Measurements from ENCODE around the gene GRIA2.

DNA sequence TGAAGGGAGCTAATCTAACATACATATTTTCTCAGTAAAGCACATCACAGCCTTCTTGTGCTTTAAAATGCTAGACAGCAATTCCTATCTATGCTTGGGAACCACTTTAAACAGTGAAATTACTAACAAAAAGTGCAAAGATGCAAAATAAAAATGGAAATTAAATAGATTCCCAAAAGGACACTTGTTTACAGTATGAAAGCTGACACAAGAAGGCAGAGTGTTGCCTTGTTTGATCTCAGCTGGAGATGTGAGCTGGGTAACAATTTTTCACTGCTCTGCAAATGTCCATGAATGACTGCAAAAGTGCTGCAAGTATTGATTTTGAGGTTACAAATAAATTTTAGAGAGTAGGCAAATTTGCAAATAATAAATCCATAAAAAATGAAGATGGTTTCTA lies 22.3 kb downstream of the GRIA2 start:
- no peak for TF ChIP-seq TAF1 (IDR thresholded peaks at IDR 0.05; ENCODE audit: low read depth, low read length)
- no peak for TF ChIP-seq SPI1 (IDR thresholded peaks at IDR 0.05; ENCODE audit: low read depth, low read length)
- no peak for TF ChIP-seq POLR2AphosphoS5 (IDR thresholded peaks at IDR 0.05; ENCODE audit: low read depth, low read length)
